HFF-Myc (cell line): ENCODE results near the gene UNC13D.
"Not testable (repeated sequence)": the region's sequence is repeated elsewhere in the genome, so short reads cannot be mapped to it uniquely, and the experiment has no call there.

Experiments
- DNase-seq: peaks from one replicate; pipeline ENCODE4 v3.0.0-alpha.2; 2011; ENCODE audit warnings: low read depth; ENCODE audit errors: extremely low read depth
- H3K4me3 ChIP-seq: replicated peaks from 2 replicates; pipeline ENCODE4 v1.5.1; 2011; ENCODE audit warnings: low read depth, mild to moderate bottlenecking, control low read depth, low read length
- TF ChIP-seq, protein P1 (sequence below): IDR thresholded peaks from 2 replicates; pipeline ENCODE4 v1.5.1; 2012; ENCODE audit warnings: mild to moderate bottlenecking, low read depth, low read length, control low read depth; ENCODE audit errors: missing control alignments

The UNC13D gene

GRCh38 chr17:75873587-75874322 lies 29.6 kb upstream of the UNC13D start:
- DNase-seq, result no peak
- no peak overlapping the region for H3K4me3 ChIP-seq
- TF ChIP-seq, protein P1, sequence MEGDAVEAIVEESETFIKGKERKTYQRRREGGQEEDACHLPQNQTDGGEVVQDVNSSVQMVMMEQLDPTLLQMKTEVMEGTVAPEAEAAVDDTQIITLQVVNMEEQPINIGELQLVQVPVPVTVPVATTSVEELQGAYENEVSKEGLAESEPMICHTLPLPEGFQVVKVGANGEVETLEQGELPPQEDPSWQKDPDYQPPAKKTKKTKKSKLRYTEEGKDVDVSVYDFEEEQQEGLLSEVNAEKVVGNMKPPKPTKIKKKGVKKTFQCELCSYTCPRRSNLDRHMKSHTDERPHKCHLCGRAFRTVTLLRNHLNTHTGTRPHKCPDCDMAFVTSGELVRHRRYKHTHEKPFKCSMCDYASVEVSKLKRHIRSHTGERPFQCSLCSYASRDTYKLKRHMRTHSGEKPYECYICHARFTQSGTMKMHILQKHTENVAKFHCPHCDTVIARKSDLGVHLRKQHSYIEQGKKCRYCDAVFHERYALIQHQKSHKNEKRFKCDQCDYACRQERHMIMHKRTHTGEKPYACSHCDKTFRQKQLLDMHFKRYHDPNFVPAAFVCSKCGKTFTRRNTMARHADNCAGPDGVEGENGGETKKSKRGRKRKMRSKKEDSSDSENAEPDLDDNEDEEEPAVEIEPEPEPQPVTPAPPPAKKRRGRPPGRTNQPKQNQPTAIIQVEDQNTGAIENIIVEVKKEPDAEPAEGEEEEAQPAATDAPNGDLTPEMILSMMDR, result no peak

DNA sequence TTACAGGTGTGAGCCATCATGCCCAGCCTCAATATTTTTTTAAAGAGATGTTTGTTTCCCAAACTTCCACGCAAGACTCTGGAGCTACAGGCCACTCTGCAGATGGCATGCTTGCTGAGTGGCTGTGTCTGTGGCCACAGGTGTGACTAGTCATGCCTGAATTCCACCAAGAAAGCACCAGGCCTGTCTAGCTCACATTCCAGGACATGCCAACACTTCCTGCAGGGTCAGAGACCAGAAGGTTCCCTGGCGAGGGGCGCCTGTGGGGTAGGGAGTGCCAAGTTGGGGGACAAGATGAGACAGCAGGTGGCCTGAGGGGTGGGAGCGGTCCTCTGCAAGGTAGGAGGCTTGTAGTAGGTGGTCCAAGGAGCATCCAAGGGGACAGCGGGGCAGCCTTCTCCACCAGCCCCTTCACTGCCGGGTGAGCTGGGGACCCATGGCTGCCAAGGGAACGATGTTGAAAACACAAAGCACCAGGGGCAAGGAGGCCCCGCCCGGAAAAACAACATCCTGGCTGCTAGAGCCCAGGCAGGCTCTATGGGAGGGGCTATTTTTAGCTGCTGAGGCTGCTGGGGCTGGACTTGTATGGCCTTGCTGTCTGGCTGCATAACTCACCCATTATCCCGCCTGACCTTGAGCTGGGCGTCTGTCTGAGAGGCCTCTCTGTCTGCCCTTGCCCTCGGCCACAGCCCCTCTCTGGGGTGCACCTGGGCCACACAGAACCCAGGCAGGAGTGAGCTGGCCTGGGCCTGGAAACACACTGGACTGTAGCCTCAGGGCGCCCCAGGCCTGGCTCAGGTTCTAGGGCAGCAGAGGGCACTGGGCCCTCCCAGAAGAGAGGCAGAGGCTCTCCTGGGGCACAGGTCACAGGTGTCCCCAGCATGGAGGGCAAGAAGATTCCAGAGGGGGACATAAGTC lies 28.5 kb upstream of the UNC13D start:
- TF ChIP-seq, protein P1, result no peak
- H3K4me3 ChIP-seq, result no peak overlapping the region
- no peak for DNase-seq

GRCh38 chr17:75870228-75870627 lies 26.0 kb upstream of the UNC13D start:
- not testable (repeated sequence) for H3K4me3 ChIP-seq, DNase-seq

- TF ChIP-seq, protein P1, result no peak
- no peak for DNase-seq
- no peak overlapping the region for H3K4me3 ChIP-seq
These were observed 25.3 kb upstream of the UNC13D start for GRCh38 chr17:75869282-75870141.

DNA sequence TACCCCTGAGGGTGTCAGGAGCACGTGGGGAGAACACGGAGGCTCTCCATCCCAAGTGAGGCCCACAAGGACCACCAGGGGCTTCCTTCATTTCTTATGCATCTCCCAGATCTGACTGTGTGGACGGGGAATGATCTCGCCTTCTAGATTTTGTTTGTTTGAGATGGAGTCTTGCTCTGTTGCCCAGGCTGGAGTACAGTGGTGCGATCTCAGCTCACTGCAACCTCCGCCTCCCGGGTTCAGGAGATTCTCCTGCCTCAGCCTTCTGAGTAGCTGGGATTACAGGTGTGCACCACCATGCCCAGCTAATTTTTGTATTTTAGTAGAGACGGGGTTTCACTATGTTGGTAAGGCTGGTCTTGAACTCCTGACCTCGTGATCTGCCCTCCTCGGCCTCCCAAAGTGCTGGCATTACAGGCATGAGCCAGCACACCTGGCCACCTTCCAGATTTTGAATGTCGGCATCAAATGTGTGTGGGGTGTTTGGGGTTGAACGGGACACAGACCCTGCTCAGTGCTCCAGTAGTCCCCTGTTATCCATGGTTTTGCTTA lies 24.6 kb upstream of the UNC13D start:
- H3K4me3 ChIP-seq, DNase-seq: not testable (repeated sequence)

DNA sequence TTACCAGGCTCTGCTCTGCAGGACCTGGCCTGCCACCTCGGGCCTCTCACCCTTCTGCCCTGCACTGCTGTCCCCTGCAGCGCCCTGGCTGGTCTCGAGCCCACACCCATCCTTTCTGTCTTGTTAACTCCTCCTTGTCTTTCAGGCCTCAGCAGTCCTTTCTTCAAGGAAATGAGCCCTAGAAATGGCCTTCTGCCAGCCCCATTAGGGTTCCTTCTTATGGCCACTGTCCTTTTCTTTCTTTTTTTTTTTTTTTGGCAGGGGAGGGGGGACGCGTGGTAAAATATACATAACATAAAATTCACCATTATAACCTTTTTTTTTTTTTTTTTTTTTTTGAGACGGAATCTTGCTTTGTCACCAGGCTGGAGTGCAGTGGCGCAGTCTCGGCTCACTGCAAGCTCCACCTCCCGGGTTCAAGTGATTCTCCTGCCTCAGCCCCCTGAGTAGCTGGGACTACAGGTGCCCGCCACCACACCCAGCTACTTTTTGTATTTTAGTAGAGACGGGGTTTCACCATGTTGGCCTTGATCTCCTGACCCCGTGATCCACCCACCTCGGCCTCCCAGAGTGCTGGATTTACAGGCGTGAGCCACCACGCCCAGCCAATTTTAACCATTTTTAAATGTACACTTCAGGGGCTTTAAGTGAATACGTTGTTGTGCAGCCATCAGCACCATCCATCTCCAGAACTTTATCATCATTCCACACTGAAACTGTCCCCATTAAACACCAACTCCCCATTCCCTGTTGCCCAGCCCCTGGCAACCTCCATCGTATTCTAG lies 21.4 kb upstream of the UNC13D start:
- DNase-seq, H3K4me3 ChIP-seq: not testable (repeated sequence)

DNA sequence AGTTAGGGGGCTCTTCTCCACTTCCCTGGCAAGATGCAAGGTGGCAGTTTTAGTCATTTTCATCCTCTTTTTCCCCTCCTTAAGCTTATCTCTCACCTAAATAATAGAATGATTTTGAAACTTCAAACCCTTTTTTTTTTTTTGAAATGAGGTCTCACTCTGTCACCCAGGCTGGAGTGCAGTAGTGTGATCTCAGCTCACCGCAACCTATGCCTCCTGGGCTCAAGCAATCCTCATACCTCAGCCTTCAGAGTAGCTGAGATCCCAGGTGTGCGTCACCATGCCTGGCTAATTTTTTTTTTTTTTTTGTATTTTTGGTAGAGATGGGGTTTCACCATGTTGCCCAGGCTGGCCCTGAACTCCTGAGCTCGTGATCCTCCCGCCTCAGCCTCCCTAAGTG lies 20.7 kb upstream of the UNC13D start:
- H3K4me3 ChIP-seq, DNase-seq: not testable (repeated sequence)

DNA sequence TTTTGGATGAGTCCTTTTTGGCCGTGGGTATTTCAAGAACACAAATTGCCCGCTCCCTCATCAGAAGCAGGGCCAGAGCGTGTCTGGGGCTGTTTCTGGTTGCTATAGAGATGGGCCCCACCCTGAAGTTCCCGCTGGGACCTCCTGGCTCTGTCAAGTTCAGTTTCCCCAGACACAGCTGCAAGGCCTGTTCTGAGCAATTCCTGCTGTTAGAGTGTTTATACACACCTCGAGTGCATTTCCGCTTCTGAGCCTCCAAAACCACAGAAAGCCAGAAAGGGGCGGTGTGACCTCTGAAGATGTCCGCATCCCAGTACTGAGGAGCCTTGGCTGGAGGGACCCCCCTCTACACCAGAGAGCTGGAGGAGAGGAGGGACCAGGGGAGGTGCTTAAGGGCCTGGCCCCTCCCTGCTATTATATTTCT lies 20.3 kb upstream of the UNC13D start:
- peak; percentile 89 for DNase-seq
- TF ChIP-seq, protein P1, result no peak
- H3K4me3 ChIP-seq, result no peak overlapping the region
